Measurements from ENCODE around the gene DYNC1LI1.

GRCh38 chr3:32570421-32571191, at the start of gene DYNC1LI1:
- TF ChIP-seq, protein P1, sequence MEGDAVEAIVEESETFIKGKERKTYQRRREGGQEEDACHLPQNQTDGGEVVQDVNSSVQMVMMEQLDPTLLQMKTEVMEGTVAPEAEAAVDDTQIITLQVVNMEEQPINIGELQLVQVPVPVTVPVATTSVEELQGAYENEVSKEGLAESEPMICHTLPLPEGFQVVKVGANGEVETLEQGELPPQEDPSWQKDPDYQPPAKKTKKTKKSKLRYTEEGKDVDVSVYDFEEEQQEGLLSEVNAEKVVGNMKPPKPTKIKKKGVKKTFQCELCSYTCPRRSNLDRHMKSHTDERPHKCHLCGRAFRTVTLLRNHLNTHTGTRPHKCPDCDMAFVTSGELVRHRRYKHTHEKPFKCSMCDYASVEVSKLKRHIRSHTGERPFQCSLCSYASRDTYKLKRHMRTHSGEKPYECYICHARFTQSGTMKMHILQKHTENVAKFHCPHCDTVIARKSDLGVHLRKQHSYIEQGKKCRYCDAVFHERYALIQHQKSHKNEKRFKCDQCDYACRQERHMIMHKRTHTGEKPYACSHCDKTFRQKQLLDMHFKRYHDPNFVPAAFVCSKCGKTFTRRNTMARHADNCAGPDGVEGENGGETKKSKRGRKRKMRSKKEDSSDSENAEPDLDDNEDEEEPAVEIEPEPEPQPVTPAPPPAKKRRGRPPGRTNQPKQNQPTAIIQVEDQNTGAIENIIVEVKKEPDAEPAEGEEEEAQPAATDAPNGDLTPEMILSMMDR (conservative IDR thresholded peaks at IDR 0.05 in 1 of 2, IDR thresholded peaks at IDR 0.05 in 1 of 2; ENCODE audit: extremely low read depth in 1 of 2, insufficient read depth in 1 of 2, low read depth in 1 of 2, low read length in 2 of 2), result no peak
- TF ChIP-seq EZH2 (IDR thresholded peaks at IDR 0.05; ENCODE audit: borderline replicate concordance, low read length), result no peak

Data from mammary epithelial cell (primary cell).